Gastrocnemius medialis (tissue), 4 donors: ENCODE measurements around the gene MICOS13. TPM values are rescaled to one million over a fixed set of nuclear protein-coding genes. Genes with fewer than 3 reads are reported as not detected.

Source experiments
- ATAC-seq, 2 donors: fragments of 150-250 bp; one replicate each; pipeline ENCODE4 v1.9.1; 2016
- DNase-seq, 2 donors: peaks; one replicate each; pipeline ENCODE4 v3.0.0-alpha.2; 2019
- H3K27ac ChIP-seq, 4 donors: fragments of 200-600 bp; sonication (generic); 1 replicate in 1 of 4; 2 replicates in 3 of 4; pipeline ENCODE4 v1.5.1; 2016 to 2018; ENCODE audit warnings: mild to moderate bottlenecking in 2 of 4, moderate library complexity in 1 of 4
- H3K27me3 ChIP-seq, 3 donors: fragments of 200-600 bp; sonication (generic) in 2 of 3; 1 replicate in 1 of 3; 2 replicates in 2 of 3; pipeline versions ENCODE4 v1.5.1 to v1.6.0; 2016 to 2019; ENCODE audit warnings: mild to moderate bottlenecking in 1 of 3, moderate library complexity in 1 of 3
- H3K36me3 ChIP-seq, 2 donors: fragments of 200-600 bp; sonication (generic) in 1 of 2; one replicate each; pipeline ENCODE4 v1.5.1; 2017 to 2018
- H3K4me1 ChIP-seq, 2 donors: fragments of 200-600 bp; sonication (generic) in 1 of 2; one replicate each; pipeline ENCODE4 v1.5.1; 2016 to 2017; ENCODE audit warnings: mild to moderate bottlenecking in 2 of 2
- H3K4me3 ChIP-seq, 4 donors: fragments of 200-600 bp; sonication (generic) in 3 of 4; 1 replicate in 1 of 4; 2 replicates in 3 of 4; pipeline ENCODE4 v1.5.1; 2016 to 2019; ENCODE audit warnings: mild to moderate bottlenecking in 2 of 4
- H3K9me3 ChIP-seq, 3 donors: fragments of 200-600 bp; sonication (generic) in 2 of 3; 1 replicate in 1 of 3; 2 replicates in 2 of 3; pipeline ENCODE4 v1.5.1; 2016 to 2019
- CTCF ChIP-seq, 5 experiments: fragments of 450-650 bp in 3 of 5; fragments of 200-600 bp in 2 of 5; sonication (generic) in 2 of 5; IDR thresholded peaks in 4 of 5; conservative IDR thresholded peaks in 1 of 5; 1 replicate in 4 of 5; 2 replicates in 1 of 5; pipeline ENCODE4 v1.5.1; 2016 to 2019; ENCODE audit warnings: antibody characterized with exemption in 5 of 5, mild to moderate bottlenecking in 3 of 5, moderate library complexity in 3 of 5
- POLR2A ChIP-seq, 2 donors: fragments of 450-650 bp; IDR thresholded peaks; one replicate each; pipeline ENCODE4 v1.6.1; 2017; ENCODE audit warnings: antibody characterized with exemption in 2 of 2, mild to moderate bottlenecking in 2 of 2, moderate library complexity in 2 of 2
- in situ Hi-C, 4 donors: fragments of 200-750 bp; cut with MboI; loops; one replicate each; pipeline versions ENCODE4 v1.15.0 to v1.8.0; 2017; ENCODE audit warnings: low sequenced_read_pairs in 4 of 4
- intact Hi-C: fragments of 100-400 bp; cut with DNase I; formaldehyde crosslinking; loops from one replicate; pipeline ENCODE4 v1.15.1; 2023; ENCODE audit warnings: low total_unique reads
- total RNA-seq, 4 donors: library from RNA; depleted of rRNA; stranded (reverse); fragments of >200 nt; gene quantifications; one replicate each; pipeline versions ENCODE4 v1.1.0 to v1.2.3, GENCODE V29; 2016

MICOS13 gene
- total RNA-seq, 4 donors from 2014 or later: 45.7 to 122 (median 74.8) TPM

DNA sequence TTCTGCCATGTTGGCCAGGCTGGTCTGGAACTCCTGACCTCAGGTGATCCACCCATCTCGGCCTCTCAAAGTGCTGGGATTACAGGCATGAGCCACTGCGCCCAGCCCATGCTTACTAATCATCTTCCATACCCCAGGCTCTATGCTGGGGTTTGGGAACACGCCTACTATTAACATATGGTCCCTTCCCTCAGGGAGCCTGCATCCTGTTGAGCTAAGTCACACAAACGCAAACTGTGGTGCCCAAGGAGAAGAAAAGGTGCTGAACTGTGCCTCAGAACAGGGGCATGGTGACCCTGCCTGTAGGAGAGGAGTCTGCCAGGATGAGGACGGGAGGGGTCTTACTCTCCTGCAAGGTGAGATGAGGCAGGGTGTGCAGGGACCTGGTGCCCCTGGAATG, 5.6 kb downstream of the MICOS13 start:
- in situ Hi-C loops: loop anchor here in 1 of 4 donors (10.0 kb wide), 1 partner anchor 50 kb away; the partner anchor contains the start of genes SAFB and SAFB2
- no peak for DNase-seq
- Histone ChIP-seq H3K9me3 (no peaks in the 10 kb centered on the region), H3K36me3 (peaks cover 0 to 12% of the 10 kb centered on the region in 2 donors), H3K27me3 (no peaks in the 10 kb centered on the region), H3K4me3 (no peak overlapping the region), H3K27ac (no peak overlapping the region), H3K4me1 (peaks cover 11 to 14% of the 10 kb centered on the region in 2 donors)
- intact Hi-C loops: no loop called here
- ATAC-seq: no peak
- TF ChIP-seq CTCF (IDR thresholded peaks at IDR 0.05 in 4 of 5, conservative IDR thresholded peaks at IDR 0.05 in 1 of 5) (no peak), POLR2A (IDR thresholded peaks at IDR 0.05) (no peak)

GRCh38 chr19:5673752-5674151, 6.6 kb downstream of the MICOS13 start:
- Histone ChIP-seq H3K27me3 (no peaks in the 10 kb centered on the region), H3K4me1 (peaks cover 4 to 8% of the 10 kb centered on the region in 2 donors), H3K27ac (no peak overlapping the region), H3K36me3 (peaks cover 0 to 21% of the 10 kb centered on the region in 2 donors), H3K4me3 (no peak overlapping the region), H3K9me3 (no peaks in the 10 kb centered on the region)
- intact Hi-C loops (no loop called here), in situ Hi-C loops (loop anchor here in 1 of 4 donors (10.0 kb wide), 1 partner anchor 49 kb away; the partner anchor contains the start of genes SAFB and SAFB2)
- ATAC-seq (no peak), DNase-seq (no peak)
- TF ChIP-seq POLR2A (IDR thresholded peaks at IDR 0.05) (no peak), CTCF (IDR thresholded peaks at IDR 0.05 in 4 of 5, conservative IDR thresholded peaks at IDR 0.05 in 1 of 5) (no peak)

DNA sequence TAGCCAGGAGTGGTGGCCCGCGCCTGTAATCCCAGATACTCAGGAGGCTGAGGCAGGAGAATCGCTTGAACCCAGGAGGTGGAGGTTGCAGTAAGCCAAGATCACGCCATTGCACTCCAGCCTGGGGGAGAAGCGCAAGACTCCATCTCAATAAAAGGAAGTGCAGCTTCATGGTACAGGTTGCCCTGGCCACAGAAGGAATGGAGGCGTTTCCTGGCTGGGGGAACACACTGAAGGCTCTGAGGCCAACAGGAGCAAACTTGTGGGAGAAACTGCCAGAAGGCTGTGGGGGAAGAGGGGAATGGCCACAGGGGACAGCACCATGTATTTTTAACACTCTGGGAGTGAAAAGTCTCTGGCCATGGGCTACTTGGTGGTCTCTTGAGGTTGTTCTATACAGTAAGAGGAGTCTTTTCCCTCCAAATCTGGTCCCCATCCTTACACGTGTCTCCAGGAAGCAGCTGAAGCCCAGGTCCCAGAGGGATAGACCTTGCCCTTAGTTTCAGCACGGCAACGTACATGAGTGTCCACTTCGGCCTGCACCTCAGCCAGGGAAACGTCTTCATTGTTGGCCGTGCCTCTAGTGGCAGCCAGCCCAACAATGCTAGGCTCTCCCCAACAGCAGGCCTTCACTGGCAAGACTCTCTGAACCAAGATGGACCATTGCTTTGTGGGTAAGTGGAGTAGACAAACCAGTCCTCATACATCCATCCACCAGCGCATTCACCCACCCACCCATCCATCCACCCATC, 7.4 kb downstream of the MICOS13 start:
- Histone ChIP-seq H3K27me3 (no peaks in the 10 kb centered on the region), H3K4me1 (peaks cover 4 to 8% of the 10 kb centered on the region in 2 donors), H3K9me3 (no peaks in the 10 kb centered on the region), H3K4me3 (no peak overlapping the region), H3K27ac (no peak overlapping the region), H3K36me3 (peaks cover 0 to 22% of the 10 kb centered on the region in 2 donors)
- intact Hi-C loops (no loop called here), in situ Hi-C loops (loop anchor here in 1 of 4 donors (10.0 kb wide), 1 partner anchor 48 kb away; the partner anchor contains the start of genes SAFB and SAFB2)
- no peak for ATAC-seq
- no peak for TF ChIP-seq POLR2A (IDR thresholded peaks at IDR 0.05)
- TF ChIP-seq CTCF (IDR thresholded peaks at IDR 0.05 in 4 of 5, conservative IDR thresholded peaks at IDR 0.05 in 1 of 5): no peak
- DNase-seq: no peak

DNA sequence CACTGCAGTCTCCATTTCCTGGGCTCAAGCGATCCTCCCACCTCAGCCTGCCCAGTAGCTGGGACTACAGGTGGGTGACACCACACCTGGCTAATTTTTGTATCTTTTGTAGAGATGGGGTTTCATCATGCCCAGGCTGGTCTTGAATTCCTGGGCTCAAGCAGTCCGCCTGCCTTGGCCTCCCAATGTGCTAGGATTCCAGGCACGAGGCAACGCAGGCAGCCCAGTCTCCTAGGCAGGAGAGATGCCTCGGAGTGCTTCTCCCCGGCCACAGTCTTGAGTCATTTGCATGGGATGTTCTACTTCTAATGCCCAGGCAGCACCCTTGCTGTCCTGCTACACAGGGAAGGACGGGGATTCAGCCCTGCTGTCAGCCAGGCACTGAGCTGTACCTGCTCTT, 8.7 kb downstream of the MICOS13 start:
- intact Hi-C loops (no loop called here), in situ Hi-C loops (loop anchor here in 1 of 4 donors (10.0 kb wide), 1 partner anchor 47 kb away; the partner anchor contains the start of genes SAFB and SAFB2)
- peaks cover 0 to 33% of the 10 kb centered on the region in 2 donors for H3K36me3 ChIP-seq
- ATAC-seq (no peak), DNase-seq (no peak)
- H3K4me1 ChIP-seq: peaks cover 4 to 7% of the 10 kb centered on the region in 2 donors
- no peaks in the 10 kb centered on the region for H3K27me3 ChIP-seq
- no peaks in the 10 kb centered on the region for H3K9me3 ChIP-seq
- H3K27ac ChIP-seq: no peak overlapping the region
- H3K4me3 ChIP-seq: no peak overlapping the region
- TF ChIP-seq CTCF (IDR thresholded peaks at IDR 0.05 in 4 of 5, conservative IDR thresholded peaks at IDR 0.05 in 1 of 5) (no peak), POLR2A (IDR thresholded peaks at IDR 0.05) (no peak)
